Stomach (tissue), 9 donors: ENCODE results near the gene FHOD3. TPM values are rescaled to one million over a fixed set of nuclear protein-coding genes. Genes with fewer than 3 reads are reported as not detected.
A peak's percentile ranks its signal among the peaks of the same experiment; 100 is the strongest.

Experiments
- DNase-seq, 2 donors: peaks; one replicate each; pipeline versions ENCODE4 v3.0.0 to v3.0.0-alpha.2; 2013 to 2019
- H3K27ac ChIP-seq, 5 donors: fragments of 200-600 bp in 4 of 5; sonication (generic) in 4 of 5; one replicate each; pipeline ENCODE4 v1.5.1; 2013 to 2019; ENCODE audit warnings: mild to moderate bottlenecking in 1 of 5, moderate library complexity in 1 of 5
- H3K27me3 ChIP-seq, 3 donors: fragments of 200-600 bp; sonication (generic); one replicate each; pipeline ENCODE4 v1.5.1; 2017 to 2019; ENCODE audit warnings: mixed run types in 1 of 3
- H3K36me3 ChIP-seq, 4 donors: fragments of 200-600 bp; sonication (generic); 1 replicate in 3 of 4; 2 replicates in 1 of 4; pipeline ENCODE4 v1.5.1; 2016 to 2019
- H3K4me1 ChIP-seq, 4 donors: fragments of 200-600 bp; sonication (generic); one replicate each; pipeline ENCODE4 v1.5.1; 2016 to 2019
- H3K4me3 ChIP-seq, 4 donors: fragments of 200-600 bp; sonication (generic) in 3 of 4; one replicate each; pipeline ENCODE4 v1.5.1; 2016 to 2019; ENCODE audit warnings: mild to moderate bottlenecking in 1 of 4
- H3K9me3 ChIP-seq, 4 donors: fragments of 200-600 bp; sonication (generic); one replicate each; pipeline ENCODE4 v1.5.1; 2016 to 2019
- EP300 ChIP-seq: sonication (generic); formaldehyde crosslinking; IDR thresholded peaks from one replicate; pipeline ENCODE4 v1.6.1; 2017; ENCODE audit warnings: antibody characterized with exemption
- POLR2A ChIP-seq, 4 donors: fragments of 450-650 bp; IDR thresholded peaks; one replicate each; pipeline ENCODE4 v1.6.1; 2016; ENCODE audit warnings: antibody characterized with exemption in 4 of 4, control low read depth in 2 of 4, mild to moderate bottlenecking in 1 of 4, moderate library complexity in 1 of 4
- POLR2AphosphoS5 ChIP-seq, 3 donors: sonication (generic); formaldehyde crosslinking; IDR thresholded peaks; one replicate each; pipeline ENCODE4 v1.6.1; 2016; ENCODE audit warnings: antibody characterized with exemption in 3 of 3
- WGBS, 5 donors: extraction: QIAGEN DNeasy Blood & Tissue Kit in 3 of 5; methylation state at CpG; one replicate each; pipeline versions ENCODE4 v1.1.5 to v1.1.7; 2013 to 2018; 5-methylcytosine and 5-hydroxymethylcytosine counted together
- intact Hi-C: fragments of 100-400 bp; cut with DNase I; formaldehyde crosslinking; loops from one replicate; pipeline ENCODE4 v1.15.1; 2023; ENCODE audit warnings: low total_unique reads
- polyA plus RNA-seq, 3 donors: library from polyadenylated mRNA; stranded (reverse); fragments of 200-250 nt; gene quantifications; one replicate each; pipeline ENCODE4 v1.2.3, GENCODE V29; 2013
- total RNA-seq, 5 donors: library from RNA; depleted of rRNA; stranded (reverse); fragments of >200 nt; gene quantifications; one replicate each; pipeline versions ENCODE4 v1.1.0 to v1.2.3, GENCODE V29; 2014 to 2016
- TF ChIP-seq, protein P1 (sequence below), 7 experiments: fragments of 450-650 bp in 4 of 7; fragments of 200-600 bp in 3 of 7; sonication (generic) in 3 of 7; IDR thresholded peaks; one replicate each; pipeline ENCODE4 v1.5.1; 2016 to 2019; ENCODE audit warnings: antibody characterized with exemption in 7 of 7, control low read depth in 2 of 7, mild to moderate bottlenecking in 1 of 7
- donor health status: healthy with polysubstance abuse.
- donor health status: Bipolar disorder and iron deficiency.
- donor health status: healthy.

The FHOD3 gene
- total and polyA plus RNA-seq, 8 donors = under 0.01 to 9.1 (median 4.6) TPM

DNA sequence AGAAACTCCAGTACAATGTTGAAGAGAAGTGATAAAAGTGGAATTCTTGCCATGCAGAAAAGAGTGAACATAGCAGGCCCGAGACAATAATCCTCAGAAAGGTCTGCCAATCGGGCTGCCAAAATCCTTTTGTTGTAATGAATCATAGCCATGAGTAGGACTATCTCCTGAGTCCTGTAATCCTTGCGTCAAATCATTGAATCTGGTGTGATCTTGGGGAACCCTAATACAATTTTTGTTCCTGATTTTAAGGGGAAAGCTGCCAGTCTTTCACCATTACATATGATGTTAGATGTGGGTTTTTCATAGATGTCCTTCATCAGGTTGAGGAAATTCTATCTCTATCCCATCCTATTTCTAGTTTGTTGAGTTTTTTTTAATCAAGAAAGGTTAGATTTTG lies 529.0 kb downstream of the FHOD3 start:
- Histone ChIP-seq H3K4me3 (no peak overlapping the region), H3K4me1 (peaks cover 7 to 34% (median 24%) of the 10 kb centered on the region in 4 donors), H3K27ac (no peak overlapping the region), H3K9me3 (no peaks in the 10 kb centered on the region), H3K27me3 (no peaks in the 10 kb centered on the region), H3K36me3 (no peaks in the 10 kb centered on the region)
- intact Hi-C loops = no loop called here
- DNase-seq = no peak
- no peak for TF ChIP-seq POLR2AphosphoS5 (IDR thresholded peaks at IDR 0.05)
- TF ChIP-seq, protein P1, sequence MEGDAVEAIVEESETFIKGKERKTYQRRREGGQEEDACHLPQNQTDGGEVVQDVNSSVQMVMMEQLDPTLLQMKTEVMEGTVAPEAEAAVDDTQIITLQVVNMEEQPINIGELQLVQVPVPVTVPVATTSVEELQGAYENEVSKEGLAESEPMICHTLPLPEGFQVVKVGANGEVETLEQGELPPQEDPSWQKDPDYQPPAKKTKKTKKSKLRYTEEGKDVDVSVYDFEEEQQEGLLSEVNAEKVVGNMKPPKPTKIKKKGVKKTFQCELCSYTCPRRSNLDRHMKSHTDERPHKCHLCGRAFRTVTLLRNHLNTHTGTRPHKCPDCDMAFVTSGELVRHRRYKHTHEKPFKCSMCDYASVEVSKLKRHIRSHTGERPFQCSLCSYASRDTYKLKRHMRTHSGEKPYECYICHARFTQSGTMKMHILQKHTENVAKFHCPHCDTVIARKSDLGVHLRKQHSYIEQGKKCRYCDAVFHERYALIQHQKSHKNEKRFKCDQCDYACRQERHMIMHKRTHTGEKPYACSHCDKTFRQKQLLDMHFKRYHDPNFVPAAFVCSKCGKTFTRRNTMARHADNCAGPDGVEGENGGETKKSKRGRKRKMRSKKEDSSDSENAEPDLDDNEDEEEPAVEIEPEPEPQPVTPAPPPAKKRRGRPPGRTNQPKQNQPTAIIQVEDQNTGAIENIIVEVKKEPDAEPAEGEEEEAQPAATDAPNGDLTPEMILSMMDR (IDR thresholded peaks at IDR 0.05) = no peak
- no peak for TF ChIP-seq EP300
- no peak for TF ChIP-seq POLR2A (IDR thresholded peaks at IDR 0.05)
- 86 to 98% (median 91%) methylated on average over 3 of the region's 3 CpGs for WGBS, 5 donors

DNA sequence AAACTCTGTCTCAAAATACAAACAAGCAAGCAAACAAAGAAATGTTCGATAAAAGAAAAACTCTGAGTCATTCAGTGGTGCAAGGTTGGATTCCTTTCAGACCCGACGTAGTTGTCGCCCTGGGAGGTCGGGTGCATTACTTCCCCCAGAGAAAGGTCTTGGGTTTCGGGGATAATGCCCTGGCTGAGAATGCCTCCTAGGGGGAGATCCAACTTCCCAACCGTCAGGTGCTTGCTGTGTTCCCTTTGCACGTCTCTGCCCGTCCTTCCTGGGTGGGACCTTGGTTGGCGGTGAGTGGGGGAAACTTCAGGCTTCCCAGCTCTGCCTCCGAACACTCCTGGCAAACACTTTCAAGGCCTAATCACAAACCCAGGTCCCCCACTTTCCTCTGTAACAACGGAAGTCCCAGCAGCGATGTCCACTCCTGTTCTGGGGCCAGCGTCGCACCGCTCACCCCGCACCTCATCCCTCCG lies 530.7 kb downstream of the FHOD3 start:
- peak in 1 of 2 donors; percentile 69 for DNase-seq
- WGBS, 5 donors = 0 to 1% (median 0%) methylated on average over 18 of the region's 18 CpGs

DNA sequence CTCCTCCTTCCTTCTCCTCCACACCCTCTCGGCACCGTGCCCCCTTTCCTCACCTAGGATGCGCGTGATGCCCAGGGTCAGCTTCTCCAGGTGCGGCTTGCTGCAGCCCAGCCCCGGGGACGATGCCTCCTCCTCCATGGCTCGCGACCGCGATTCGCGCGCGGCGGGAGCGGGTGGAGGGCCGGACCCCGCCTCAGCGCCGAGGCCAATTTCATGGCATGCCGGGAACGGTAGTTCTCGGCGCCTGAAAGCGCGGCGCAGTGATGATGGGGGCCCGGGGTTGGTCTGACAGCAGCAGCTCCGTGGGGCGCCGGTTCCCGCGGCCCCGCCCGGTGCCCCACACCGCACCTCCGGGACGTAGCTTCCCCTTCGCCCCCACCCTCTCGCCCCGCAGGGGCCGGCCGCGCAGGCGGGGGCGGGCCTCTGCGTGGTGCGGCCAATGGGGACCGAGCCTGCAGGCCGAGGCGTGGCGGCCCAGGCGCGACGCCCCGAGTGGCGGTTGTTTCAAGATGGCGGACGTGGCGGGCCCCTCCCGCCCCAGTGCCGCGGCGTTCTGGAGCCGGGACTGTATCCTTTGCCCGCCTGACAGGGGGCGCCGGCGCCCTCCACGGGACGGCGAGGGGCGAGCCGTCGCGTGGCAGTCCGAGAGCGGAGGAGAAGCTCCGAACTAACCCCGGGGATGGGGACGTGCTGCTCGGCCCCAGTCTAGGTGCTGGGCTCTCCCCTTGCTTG lies 531.3 kb downstream of the FHOD3 start, which contains the start of the genes KIAA1328 and TPGS2:
KIAA1328 (plus strand) TSS at position 498 of the 732 bp plus-strand sequence; CDS start at position 510, 12 bp downstream.
TPGS2 (minus strand) TSS at position 373 of the 732 bp plus-strand sequence; CDS start at position 138, 235 bp downstream.
- Histone ChIP-seq H3K9me3 (no peaks in the 10 kb centered on the region), H3K4me3 (peak within 1 kb of the TSS; percentile 70 to 98 (median 86)), H3K4me1 (peaks cover 7 to 42% (median 24%) of the 10 kb centered on the region in 4 donors), H3K36me3 (no peaks in the 10 kb centered on the region), H3K27ac (peak within 1 kb of the TSS; percentile 82 to 92 (median 86)), H3K27me3 (no peaks in the 10 kb centered on the region)
- TF ChIP-seq POLR2A (IDR thresholded peaks at IDR 0.05) (no peak), POLR2AphosphoS5 (IDR thresholded peaks at IDR 0.05) (peak in 2 of 3 donors; percentile 35 to 57), EP300 (no peak)
- TF ChIP-seq, protein P1 (IDR thresholded peaks at IDR 0.05) = peak in 2 of 7 experiments; percentile 25 to 29
- DNase-seq = peak; percentile 86 to 97
- 0 to 1% (median 1%) methylated on average over 16 to 83 of the region's 83 CpGs for WGBS, 5 donors
- intact Hi-C loops = no loop called here

More for the DNA sequence above, 530.7 kb downstream of the FHOD3 start:
- Histone ChIP-seq H3K27ac (peak overlapping the region; percentile 82 to 92 (median 86)), H3K9me3 (no peaks in the 10 kb centered on the region), H3K4me1 (peaks cover 7 to 37% (median 24%) of the 10 kb centered on the region in 4 donors), H3K36me3 (no peaks in the 10 kb centered on the region), H3K27me3 (no peaks in the 10 kb centered on the region), H3K4me3 (peak overlapping the region; percentile 70 to 98 (median 86))
- TF ChIP-seq POLR2AphosphoS5 (IDR thresholded peaks at IDR 0.05) (no peak), EP300 (no peak), POLR2A (IDR thresholded peaks at IDR 0.05) (no peak)
- TF ChIP-seq, protein P1 (IDR thresholded peaks at IDR 0.05) = no peak
- intact Hi-C loops = no loop called here

Other genes with a start within 250 kb of the FHOD3 start
- 10 to 100 TPM; 25.1 to 75.9 (median 58.7) TPM for gene RPRD1A, start 230.2 kb upstream of the FHOD3 start, total RNA-seq
- 10 to 100 TPM; 18.1 to 19.3 (median 18.2) TPM for gene RPRD1A, start 230.2 kb upstream of the FHOD3 start, polyA plus RNA-seq
- gene SLC39A6, start 168.4 kb upstream of the FHOD3 start, total RNA-seq = 10 to 100 TPM in 4 of 5 donors, 1 to 10 TPM in 1; 5.3 to 33.9 (median 22.6) TPM
- gene SLC39A6, start 168.4 kb upstream of the FHOD3 start, polyA plus RNA-seq = 1 to 10 TPM; 4.0 to 7.7 (median 6.5) TPM
- gene ELP2, start 167.8 kb upstream of the FHOD3 start, total RNA-seq = 100 to 1,000 TPM in 2 of 5 donors, 10 to 100 TPM in 3; 24.1 to 278 (median 87.5) TPM
- gene ELP2, start 167.8 kb upstream of the FHOD3 start, polyA plus RNA-seq = 10 to 100 TPM; 55.8 to 69.2 (median 56.5) TPM
- 1 to 10 TPM in 4 of 5 donors, under 1 TPM in 1; 0.45 to 4.1 (median 1.5) TPM for gene MOCOS, start 110.2 kb upstream of the FHOD3 start, total RNA-seq
- gene MOCOS, start 110.2 kb upstream of the FHOD3 start, polyA plus RNA-seq = 1 to 10 TPM; 2.5 to 4.6 (median 2.9) TPM